Cerebellar nuclear complex (tissue), 1 donor: ENCODE data around the gene ZNF555.

Experiments used
- DNase-seq, 2 experiments: peaks; one replicate each; lab custom pipeline; 2025; lab: John Stamatoyannopoulos, UW

The ZNF555 gene

DNA sequence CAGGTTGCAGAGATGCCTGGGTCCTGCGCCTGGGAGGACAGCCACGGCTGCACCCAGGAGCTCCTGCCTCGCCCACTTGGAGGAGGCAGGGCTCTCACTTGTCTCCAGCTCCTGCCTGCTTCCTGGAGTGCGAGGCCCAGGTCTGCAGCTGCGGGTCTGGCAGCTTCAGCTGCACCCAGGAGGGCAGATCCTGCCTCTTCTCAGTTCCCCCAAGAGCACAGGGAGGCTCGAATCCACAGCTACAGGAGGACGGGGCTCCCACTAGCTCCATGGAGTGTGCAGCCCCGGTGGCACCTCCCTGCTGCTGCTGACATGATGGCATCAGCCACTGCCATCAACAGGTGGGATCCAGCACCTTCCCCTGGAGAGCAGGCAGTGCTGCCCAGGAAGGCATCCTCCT, 17.1 kb upstream of the ZNF555 start:
- no peak for DNase-seq

DNA sequence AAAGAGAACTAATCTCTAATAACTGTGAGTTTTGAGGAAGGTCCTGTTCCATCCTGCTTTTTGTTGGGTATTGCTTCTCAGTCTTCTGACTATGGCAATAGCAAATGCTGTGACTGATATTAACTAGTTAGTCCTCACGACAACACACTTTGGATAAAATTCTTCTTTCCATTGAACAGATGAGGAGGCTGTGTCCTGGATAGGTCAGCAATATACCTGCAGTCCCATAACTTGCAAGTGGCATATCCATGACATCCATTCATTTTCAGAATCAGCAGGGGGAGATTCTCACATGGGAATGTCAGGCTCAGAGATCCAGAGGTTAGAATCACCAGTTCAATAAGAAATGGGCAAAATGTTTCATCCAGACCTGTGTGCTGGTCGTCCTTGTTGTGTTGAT, 14.3 kb upstream of the ZNF555 start:
- no peak for DNase-seq

GRCh38 chr19:2827840-2828489, 13.3 kb upstream of the ZNF555 start:
- no peak for DNase-seq

DNA sequence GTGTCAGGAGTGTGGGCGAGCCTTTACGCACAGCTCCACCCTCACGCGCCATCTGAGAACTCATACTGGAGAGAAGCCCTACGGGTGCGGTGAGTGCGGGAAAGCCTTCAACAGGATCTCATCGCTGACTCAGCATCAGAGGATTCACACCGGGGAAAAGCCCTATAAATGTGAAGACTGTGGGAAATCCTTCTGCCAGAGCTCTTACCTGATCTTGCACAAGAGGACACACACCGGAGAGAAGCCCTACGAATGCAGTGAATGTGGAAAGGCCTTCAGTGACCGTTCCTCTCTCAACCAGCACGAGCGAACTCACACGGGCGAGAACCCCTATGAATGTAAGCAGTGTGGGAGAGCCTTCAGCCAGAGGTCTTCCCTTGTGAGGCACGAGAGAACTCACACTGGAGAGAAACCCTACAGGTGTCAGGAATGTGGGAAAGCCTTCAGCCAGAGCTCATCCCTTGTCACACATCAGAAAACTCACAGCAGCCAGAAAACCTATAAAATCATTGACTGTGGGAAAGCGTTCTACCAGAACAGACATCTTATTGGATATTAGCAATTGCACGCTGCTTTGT, 6.9 kb upstream of the ZNF555 start:
- DNase-seq: no peak

- no peak for DNase-seq
These were observed 3.8 kb upstream of the ZNF555 start for GRCh38 chr19:2837430-2837829.

GRCh38 chr19:2841855-2842574, 740 bp downstream of the ZNF555 start:
- DNase-seq: no peak

DNA sequence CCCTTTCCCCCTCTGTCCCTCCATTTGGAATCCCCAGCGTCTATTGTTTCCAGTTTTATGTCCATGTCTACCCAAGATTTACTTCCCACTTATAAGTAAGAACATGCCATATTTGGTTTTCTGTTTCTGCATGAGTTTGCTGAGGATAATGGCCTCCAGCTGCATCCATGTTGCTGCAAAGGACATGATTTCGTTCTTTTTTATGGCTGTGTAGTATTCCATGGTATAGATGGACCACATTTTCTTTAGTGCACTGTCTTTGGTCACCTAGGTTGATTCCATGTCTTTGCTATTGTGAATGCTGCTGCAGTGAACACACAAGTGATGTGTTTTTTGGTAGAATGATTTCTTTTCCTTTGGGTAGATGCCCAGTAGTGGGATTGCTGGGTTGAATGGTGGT, 3.8 kb downstream of the ZNF555 start:
- DNase-seq: no peak

DNA sequence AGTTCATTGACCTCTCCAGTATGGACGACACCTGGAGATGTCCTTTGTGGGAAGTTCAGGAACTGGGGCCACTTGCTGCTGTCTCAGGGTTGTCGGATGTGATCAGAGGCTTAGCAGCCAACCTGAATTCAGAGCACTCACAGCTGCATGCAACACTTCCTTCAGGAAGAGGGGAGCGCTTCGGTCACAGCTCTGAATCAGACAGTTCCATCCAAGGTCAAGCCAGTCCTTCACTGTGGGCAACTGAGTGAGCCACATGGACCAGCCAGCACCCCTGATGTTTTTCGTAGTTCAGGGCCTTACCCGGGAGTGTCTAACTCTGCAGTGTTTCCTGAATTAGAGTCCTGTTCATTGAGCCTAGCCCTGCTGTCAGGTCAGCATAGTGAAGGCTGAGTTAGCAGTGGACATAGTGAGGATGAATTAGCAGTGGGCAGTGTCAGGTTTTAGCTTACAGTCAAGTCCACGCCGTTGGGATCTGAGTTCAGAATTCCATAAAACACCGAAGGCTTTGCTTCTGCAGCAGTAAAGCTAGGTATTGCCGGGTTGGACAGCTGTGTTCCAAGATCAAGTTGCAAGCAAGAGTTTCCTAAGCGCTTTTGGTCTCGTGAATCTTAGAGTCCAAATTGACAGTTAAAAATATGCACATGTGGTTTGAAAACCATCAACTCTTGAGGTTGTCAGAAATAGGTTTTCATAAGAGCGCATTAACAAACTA, 5.1 kb downstream of the ZNF555 start:
- no peak for DNase-seq

DNA sequence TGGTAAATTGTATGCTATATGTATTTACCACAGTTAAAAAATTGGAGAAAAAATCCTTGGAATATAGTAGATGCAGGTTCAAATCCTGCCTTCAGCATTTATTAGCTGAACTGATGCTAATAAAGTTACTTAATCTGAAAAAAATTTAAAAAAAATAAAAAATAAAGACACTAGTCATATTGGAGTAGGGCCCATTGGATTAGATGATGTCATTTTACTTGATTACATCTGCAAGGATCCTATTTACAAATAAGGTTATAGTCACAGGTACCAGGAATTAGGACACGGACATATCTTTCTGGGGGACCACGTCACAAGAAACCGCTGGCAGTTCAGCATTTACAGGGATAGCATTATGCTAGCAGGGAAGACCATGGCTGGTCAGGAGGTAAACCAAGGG, 6.2 kb downstream of the ZNF555 start:
- no peak for DNase-seq

- no peak for DNase-seq
These were observed 7.3 kb downstream of the ZNF555 start for GRCh38 chr19:2848616-2849015.

GRCh38 chr19:2850256-2850925, 9.1 kb downstream of the ZNF555 start:
- DNase-seq: no peak

DNA sequence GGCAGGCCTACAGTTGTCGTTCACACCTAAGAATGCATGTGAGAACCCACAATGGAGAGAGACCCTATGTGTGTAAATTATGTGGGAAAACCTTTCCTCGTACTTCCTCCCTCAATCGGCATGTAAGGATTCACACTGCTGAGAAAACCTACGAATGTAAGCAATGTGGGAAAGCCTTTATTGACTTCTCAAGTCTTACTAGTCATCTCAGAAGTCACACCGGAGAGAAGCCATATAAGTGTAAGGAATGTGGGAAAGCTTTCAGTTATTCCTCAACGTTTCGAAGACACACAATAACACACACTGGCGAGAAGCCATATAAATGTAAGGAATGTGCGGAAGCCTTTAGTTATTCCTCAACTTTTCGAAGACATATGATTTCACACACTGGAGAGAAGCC, 11.3 kb downstream of the ZNF555 start:
- DNase-seq: no peak

DNA sequence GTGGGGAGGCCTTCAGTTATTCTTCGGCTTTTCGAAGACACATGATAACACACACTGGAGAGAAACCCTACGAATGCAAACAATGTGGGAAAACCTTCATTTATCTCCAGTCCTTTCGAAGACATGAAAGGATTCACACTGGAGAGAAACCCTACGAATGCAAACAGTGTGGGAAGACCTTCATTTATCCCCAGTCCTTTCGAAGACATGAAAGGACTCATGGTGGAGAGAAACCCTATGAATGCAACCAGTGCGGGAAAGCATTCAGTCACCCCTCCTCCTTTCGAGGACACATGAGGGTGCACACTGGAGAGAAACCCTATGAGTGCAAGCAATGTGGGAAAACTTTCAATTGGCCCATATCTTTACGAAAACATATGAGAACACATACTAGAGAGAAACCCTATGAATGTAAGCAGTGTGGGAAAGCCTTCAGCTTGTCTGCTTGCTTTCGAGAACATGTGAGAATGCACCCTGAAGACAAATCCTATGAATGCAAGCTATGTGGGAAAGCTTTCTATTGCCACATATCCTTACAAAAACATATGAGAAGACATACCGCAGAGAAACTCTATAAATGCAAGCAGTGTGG, 11.8 kb downstream of the ZNF555 start:
- no peak for DNase-seq

GRCh38 chr19:2854849-2855248, 13.6 kb downstream of the ZNF555 start:
- DNase-seq: no peak

DNA sequence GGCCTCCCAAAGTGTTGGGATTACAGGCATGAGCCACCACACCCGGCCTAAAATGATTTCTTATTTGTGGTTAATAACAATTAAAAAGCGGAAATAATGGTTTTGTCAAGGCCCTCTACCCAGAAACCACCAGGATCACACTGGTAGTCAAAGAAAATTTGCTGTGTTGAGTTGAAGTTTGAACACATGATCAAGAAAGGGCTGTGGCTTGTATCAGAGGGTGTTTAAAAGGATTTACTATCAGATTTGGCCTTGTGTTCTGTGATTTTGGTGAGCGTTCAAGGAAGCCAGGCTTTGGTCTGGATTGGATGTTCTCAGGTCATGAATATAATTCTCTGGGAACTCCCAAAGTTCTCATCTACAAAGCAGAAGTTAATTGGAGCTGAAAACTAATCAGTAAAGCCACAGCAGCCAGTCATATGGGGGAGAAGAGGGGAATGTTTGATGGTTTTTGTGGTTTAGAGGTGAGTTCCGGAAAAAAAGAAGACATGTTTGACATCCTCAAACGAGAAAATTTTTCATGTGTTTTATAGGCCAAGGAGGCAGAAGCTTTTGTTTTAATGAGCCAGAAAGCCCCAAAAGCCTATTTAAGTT, 15.3 kb downstream of the ZNF555 start:
- no peak for DNase-seq

GRCh38 chr19:2858864-2859263, 17.6 kb downstream of the ZNF555 start:
- DNase-seq: no peak

- DNase-seq: no peak
These were observed 22.5 kb downstream of the ZNF555 start for GRCh38 chr19:2863816-2864215.

GRCh38 chr19:2865334-2866100, 24.2 kb downstream of the ZNF555 start:
- DNase-seq: no peak

- DNase-seq: no peak
These were observed 25.3 kb downstream of the ZNF555 start for GRCh38 chr19:2866495-2867024.
